Effector memory CD4-positive, alpha-beta T cell (primary cell): ENCODE data around the gene GPRC5D.
A peak's percentile ranks its signal among the peaks of the same experiment; 100 is the strongest.

ENCODE experiments used
- DNase-seq, 3 donors: peaks; one replicate each; pipeline ENCODE4 v3.0.0-alpha.2; 2020
- H3K27ac ChIP-seq: 2 replicates; pipeline ENCODE4 v1.7.0; 2013; ENCODE audit warnings: mild to moderate bottlenecking, low read length, moderate library complexity; ENCODE audit not compliant: insufficient read depth, poor library complexity, severe bottlenecking
- H3K27me3 ChIP-seq: replicated peaks from 2 replicates; pipeline ENCODE4 v1.7.0; 2013; ENCODE audit warnings: mild to moderate bottlenecking, low read length; ENCODE audit not compliant: insufficient read depth, control insufficient read depth, poor library complexity, severe bottlenecking
- H3K36me3 ChIP-seq: 2 replicates; pipeline ENCODE4 v1.7.0; 2013; ENCODE audit warnings: mild to moderate bottlenecking, low read length, moderate library complexity; ENCODE audit not compliant: control insufficient read depth, insufficient read depth
- H3K4me1 ChIP-seq: 2 replicates; pipeline ENCODE4 v1.7.0; 2013; ENCODE audit warnings: low read length, mild to moderate bottlenecking; ENCODE audit not compliant: control insufficient read depth, insufficient read depth, poor library complexity, severe bottlenecking
- H3K4me3 ChIP-seq: 2 replicates; pipeline ENCODE4 v1.7.0; 2013; ENCODE audit warnings: low read length, low read depth, mild to moderate bottlenecking; ENCODE audit not compliant: insufficient read depth, poor library complexity, severe bottlenecking
- H3K9me3 ChIP-seq: 2 replicates; pipeline ENCODE4 v1.7.0; 2013; ENCODE audit warnings: mild to moderate bottlenecking, low read length, moderate library complexity; ENCODE audit not compliant: control insufficient read depth
- total RNA-seq, 3 donors: gene quantifications; one replicate each; lab custom pipeline; 2026; lab: John Stamatoyannopoulos, UW

The GPRC5D gene
- total RNA-seq = 0 reads per million in 3 donors

- DNase-seq = no peak
- no peaks in the 10 kb centered on the region for H3K36me3 ChIP-seq
- H3K27ac ChIP-seq = no peak within 1 kb of the TSS
- H3K4me1 ChIP-seq = no peaks in the 10 kb centered on the region
- no peaks in the 10 kb centered on the region for H3K9me3 ChIP-seq
- no peaks in the 10 kb centered on the region for H3K27me3 ChIP-seq
- H3K4me3 ChIP-seq = no peak within 1 kb of the TSS
Measured at GRCh38 chr12:12952036-12952435, at the start of gene GPRC5D. Gene GPRC5D, minus strand, starts transcription at chr12:12952170. Its CDS starts 1,786 bp downstream, at chr12:12950384.

- H3K36me3 ChIP-seq = no peaks in the 10 kb centered on the region
- H3K4me3 ChIP-seq = peak overlapping the region; percentile 71
- no peaks in the 10 kb centered on the region for H3K9me3 ChIP-seq
- H3K27me3 ChIP-seq = no peaks in the 10 kb centered on the region
- H3K27ac ChIP-seq = no peak overlapping the region
- peaks cover 8% of the 10 kb centered on the region for H3K4me1 ChIP-seq
- no peak for DNase-seq
Measured at GRCh38 chr12:13001775-13002040, 49.7 kb upstream of the GPRC5D start.

GRCh38 chr12:13000925-13001774 is 49.2 kb upstream of the GPRC5D start:
- H3K4me3 ChIP-seq = peak overlapping the region; percentile 71
- H3K27me3 ChIP-seq = no peaks in the 10 kb centered on the region
- no peaks in the 10 kb centered on the region for H3K36me3 ChIP-seq
- H3K9me3 ChIP-seq = no peaks in the 10 kb centered on the region
- H3K27ac ChIP-seq = peak overlapping the region; percentile 67
- peak in 2 of 3 donors; percentile 9 to 21 for DNase-seq
- H3K4me1 ChIP-seq = peaks cover 8% of the 10 kb centered on the region

- Histone ChIP-seq H3K4me3 (peak overlapping the region; percentile 71), H3K27ac (peak overlapping the region; percentile 67), H3K4me1 (peaks cover 8% of the 10 kb centered on the region), H3K27me3 (no peaks in the 10 kb centered on the region), H3K9me3 (no peaks in the 10 kb centered on the region), H3K36me3 (no peaks in the 10 kb centered on the region)
- DNase-seq = no peak
Measured at GRCh38 chr12:13000616-13000924, 48.6 kb upstream of the GPRC5D start.

GRCh38 chr12:12999959-13000615 is 48.1 kb upstream of the GPRC5D start, which contains the start of gene HEBP1:
Gene HEBP1, minus strand, starts transcription at chr12:13000265. Its CDS starts 151 bp downstream, at chr12:13000114.
- peak within 1 kb of the TSS; percentile 71 for H3K4me3 ChIP-seq
- H3K4me1 ChIP-seq = peaks cover 8% of the 10 kb centered on the region
- peak within 1 kb of the TSS; percentile 67 for H3K27ac ChIP-seq
- no peaks in the 10 kb centered on the region for H3K36me3 ChIP-seq
- peak; percentile 91 to 95 (median 92) for DNase-seq
- H3K27me3 ChIP-seq = no peaks in the 10 kb centered on the region
- no peaks in the 10 kb centered on the region for H3K9me3 ChIP-seq

- H3K27me3 ChIP-seq = no peaks in the 10 kb centered on the region
- H3K4me1 ChIP-seq = peaks cover 8% of the 10 kb centered on the region
- H3K4me3 ChIP-seq = peak overlapping the region; percentile 71
- H3K36me3 ChIP-seq = no peaks in the 10 kb centered on the region
- no peak for DNase-seq
- H3K27ac ChIP-seq = peak overlapping the region; percentile 51
- no peaks in the 10 kb centered on the region for H3K9me3 ChIP-seq
Measured at GRCh38 chr12:12999271-12999958, 47.4 kb upstream of the GPRC5D start.

GRCh38 chr12:12998248-12998647 is 46.3 kb upstream of the GPRC5D start:
- no peaks in the 10 kb centered on the region for H3K36me3 ChIP-seq
- H3K4me3 ChIP-seq = no peak overlapping the region
- no peak overlapping the region for H3K27ac ChIP-seq
- DNase-seq = no peak
- peaks cover 8% of the 10 kb centered on the region for H3K4me1 ChIP-seq
- H3K9me3 ChIP-seq = no peaks in the 10 kb centered on the region
- no peaks in the 10 kb centered on the region for H3K27me3 ChIP-seq

GRCh38 chr12:12997734-12998133 is 45.8 kb upstream of the GPRC5D start:
- Histone ChIP-seq H3K4me3 (no peak overlapping the region), H3K27ac (no peak overlapping the region)

GRCh38 chr12:12997156-12997555 is 45.2 kb upstream of the GPRC5D start:
- DNase-seq = no peak
- H3K27me3 ChIP-seq = no peaks in the 10 kb centered on the region
- peaks cover 8% of the 10 kb centered on the region for H3K4me1 ChIP-seq
- no peaks in the 10 kb centered on the region for H3K36me3 ChIP-seq
- H3K9me3 ChIP-seq = no peaks in the 10 kb centered on the region
- H3K27ac ChIP-seq = no peak overlapping the region
- no peak overlapping the region for H3K4me3 ChIP-seq

More at GRCh38 chr12:12997734-12998133, 45.8 kb upstream of the GPRC5D start:
- Histone ChIP-seq H3K27me3 (no peaks in the 10 kb centered on the region), H3K9me3 (no peaks in the 10 kb centered on the region), H3K4me1 (peaks cover 8% of the 10 kb centered on the region), H3K36me3 (no peaks in the 10 kb centered on the region)
- no peak for DNase-seq

GRCh38 chr12:12996209-12996608 is 44.2 kb upstream of the GPRC5D start:
- H3K4me3 ChIP-seq = no peak overlapping the region
- H3K4me1 ChIP-seq = peaks cover 8% of the 10 kb centered on the region
- H3K27ac ChIP-seq = no peak overlapping the region
- DNase-seq = no peak
- no peaks in the 10 kb centered on the region for H3K9me3 ChIP-seq
- H3K36me3 ChIP-seq = no peaks in the 10 kb centered on the region
- H3K27me3 ChIP-seq = no peaks in the 10 kb centered on the region
